Fibroblast of lung (primary cell): ENCODE results near the gene NABP1.

Source experiments
- EZH2 ChIP-seq: IDR thresholded peaks from 2 replicates; pipeline ENCODE4 v1.5.1; 2012; ENCODE audit warnings: low read length, control low read depth, mild to moderate bottlenecking; ENCODE audit errors: missing control alignments
- TF ChIP-seq, protein P1 (sequence below), 2 donors: IDR thresholded peaks in 1 of 2; conservative IDR thresholded peaks in 1 of 2; 1 replicate in 1 of 2; 2 replicates in 1 of 2; pipeline ENCODE4 v1.5.1; 2011 to 2012; ENCODE audit warnings: low read length in 2 of 2, control low read depth in 1 of 2, inconsistent platforms in 1 of 2, low read depth in 1 of 2, mild to moderate bottlenecking in 1 of 2

DNA sequence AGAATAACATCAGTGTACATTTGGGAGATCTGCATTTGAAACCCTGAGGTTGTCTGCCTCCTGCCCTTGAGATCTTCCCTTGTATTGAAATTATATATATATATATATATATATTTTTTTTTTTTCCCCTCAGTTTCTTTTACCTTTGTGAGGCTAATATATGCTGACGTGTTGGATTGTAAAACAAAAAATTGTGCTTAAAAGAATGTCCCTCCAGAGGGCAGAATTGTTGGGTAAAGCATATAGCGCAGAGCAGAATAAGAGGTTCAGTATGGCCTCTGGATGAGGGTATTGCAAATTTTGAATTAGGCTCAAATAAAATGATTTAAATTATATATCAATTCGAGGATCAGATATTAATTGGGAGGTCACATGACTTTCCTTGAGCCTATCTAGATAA, 12.4 kb downstream of the NABP1 start:
- TF ChIP-seq, protein P1, sequence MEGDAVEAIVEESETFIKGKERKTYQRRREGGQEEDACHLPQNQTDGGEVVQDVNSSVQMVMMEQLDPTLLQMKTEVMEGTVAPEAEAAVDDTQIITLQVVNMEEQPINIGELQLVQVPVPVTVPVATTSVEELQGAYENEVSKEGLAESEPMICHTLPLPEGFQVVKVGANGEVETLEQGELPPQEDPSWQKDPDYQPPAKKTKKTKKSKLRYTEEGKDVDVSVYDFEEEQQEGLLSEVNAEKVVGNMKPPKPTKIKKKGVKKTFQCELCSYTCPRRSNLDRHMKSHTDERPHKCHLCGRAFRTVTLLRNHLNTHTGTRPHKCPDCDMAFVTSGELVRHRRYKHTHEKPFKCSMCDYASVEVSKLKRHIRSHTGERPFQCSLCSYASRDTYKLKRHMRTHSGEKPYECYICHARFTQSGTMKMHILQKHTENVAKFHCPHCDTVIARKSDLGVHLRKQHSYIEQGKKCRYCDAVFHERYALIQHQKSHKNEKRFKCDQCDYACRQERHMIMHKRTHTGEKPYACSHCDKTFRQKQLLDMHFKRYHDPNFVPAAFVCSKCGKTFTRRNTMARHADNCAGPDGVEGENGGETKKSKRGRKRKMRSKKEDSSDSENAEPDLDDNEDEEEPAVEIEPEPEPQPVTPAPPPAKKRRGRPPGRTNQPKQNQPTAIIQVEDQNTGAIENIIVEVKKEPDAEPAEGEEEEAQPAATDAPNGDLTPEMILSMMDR (conservative IDR thresholded peaks at IDR 0.05 in 1 of 2, IDR thresholded peaks at IDR 0.05 in 1 of 2; ENCODE audit: low read depth in 1 of 2, low read length in 2 of 2), result no peak
- TF ChIP-seq EZH2, result no peak
